ENCODE measurements around the gene SLC39A11. TPM values are rescaled to one million over a fixed set of nuclear protein-coding genes. Genes with fewer than 3 reads are reported as not detected.

The SLC39A11 gene
- total RNA-seq, 1 experiment from 2014 or later = 18.6 TPM

DNA sequence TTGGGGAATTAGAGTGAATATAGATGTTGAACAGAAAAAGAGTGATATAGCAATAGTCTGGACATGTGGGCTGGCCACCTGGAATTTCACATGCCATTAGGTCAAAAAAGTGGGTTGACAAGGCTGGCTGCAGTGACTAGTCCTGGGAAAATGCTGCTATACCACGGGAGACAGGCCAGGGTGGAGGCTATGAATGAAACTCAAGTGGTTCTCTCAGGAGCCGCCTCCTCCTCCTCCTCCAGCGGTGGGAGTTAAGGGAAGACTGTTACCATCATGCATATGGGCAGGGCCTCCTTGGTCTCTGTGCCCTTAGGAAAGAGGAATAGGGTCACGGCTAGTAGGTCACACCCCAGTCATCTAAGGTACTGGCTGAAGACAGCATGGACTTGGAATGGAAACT, 448.0 kb downstream of the SLC39A11 start:
- Histone ChIP-seq H3K4me3 (ENCODE audit: low read depth, low read length, poor library complexity, severe bottlenecking) (no peak overlapping the region), H3K27ac (ENCODE audit: low read depth, low read length, poor library complexity, severe bottlenecking) (no peak overlapping the region), H3K36me3 (ENCODE audit: insufficient read depth, low read length, poor library complexity, severe bottlenecking) (no peaks in the 10 kb centered on the region), H3K9me3 (ENCODE audit: low read depth, low read length, poor library complexity, severe bottlenecking) (no peaks in the 10 kb centered on the region), H3K4me1 (ENCODE audit: insufficient read depth, low read length, poor library complexity, severe bottlenecking) (no peaks in the 10 kb centered on the region), H3K27me3 (replicated peaks; ENCODE audit: insufficient read depth, low read depth, low read length, poor library complexity) (no peaks in the 10 kb centered on the region)
- ChIA-PET POLR2A (ENCODE audit: low non-redundant PET) (no interaction called here), CTCF (no interaction called here)
- DNase-seq (ENCODE audit: low spot score) = no peak
- BruUV-seq (replicated peaks) = no TSS peak
- no peak for TF ChIP-seq EZH2 (IDR thresholded peaks at IDR 0.05; ENCODE audit: borderline replicate concordance, low read depth, low read length, poor library complexity, severe bottlenecking)
- TF ChIP-seq, protein P1, sequence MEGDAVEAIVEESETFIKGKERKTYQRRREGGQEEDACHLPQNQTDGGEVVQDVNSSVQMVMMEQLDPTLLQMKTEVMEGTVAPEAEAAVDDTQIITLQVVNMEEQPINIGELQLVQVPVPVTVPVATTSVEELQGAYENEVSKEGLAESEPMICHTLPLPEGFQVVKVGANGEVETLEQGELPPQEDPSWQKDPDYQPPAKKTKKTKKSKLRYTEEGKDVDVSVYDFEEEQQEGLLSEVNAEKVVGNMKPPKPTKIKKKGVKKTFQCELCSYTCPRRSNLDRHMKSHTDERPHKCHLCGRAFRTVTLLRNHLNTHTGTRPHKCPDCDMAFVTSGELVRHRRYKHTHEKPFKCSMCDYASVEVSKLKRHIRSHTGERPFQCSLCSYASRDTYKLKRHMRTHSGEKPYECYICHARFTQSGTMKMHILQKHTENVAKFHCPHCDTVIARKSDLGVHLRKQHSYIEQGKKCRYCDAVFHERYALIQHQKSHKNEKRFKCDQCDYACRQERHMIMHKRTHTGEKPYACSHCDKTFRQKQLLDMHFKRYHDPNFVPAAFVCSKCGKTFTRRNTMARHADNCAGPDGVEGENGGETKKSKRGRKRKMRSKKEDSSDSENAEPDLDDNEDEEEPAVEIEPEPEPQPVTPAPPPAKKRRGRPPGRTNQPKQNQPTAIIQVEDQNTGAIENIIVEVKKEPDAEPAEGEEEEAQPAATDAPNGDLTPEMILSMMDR (conservative IDR thresholded peaks at IDR 0.05; ENCODE audit: low read depth, low read length) = no peak
- intact Hi-C loops (cut with micrococcal nuclease; ENCODE audit: unreplicated experiment) = no loop called here

DNA sequence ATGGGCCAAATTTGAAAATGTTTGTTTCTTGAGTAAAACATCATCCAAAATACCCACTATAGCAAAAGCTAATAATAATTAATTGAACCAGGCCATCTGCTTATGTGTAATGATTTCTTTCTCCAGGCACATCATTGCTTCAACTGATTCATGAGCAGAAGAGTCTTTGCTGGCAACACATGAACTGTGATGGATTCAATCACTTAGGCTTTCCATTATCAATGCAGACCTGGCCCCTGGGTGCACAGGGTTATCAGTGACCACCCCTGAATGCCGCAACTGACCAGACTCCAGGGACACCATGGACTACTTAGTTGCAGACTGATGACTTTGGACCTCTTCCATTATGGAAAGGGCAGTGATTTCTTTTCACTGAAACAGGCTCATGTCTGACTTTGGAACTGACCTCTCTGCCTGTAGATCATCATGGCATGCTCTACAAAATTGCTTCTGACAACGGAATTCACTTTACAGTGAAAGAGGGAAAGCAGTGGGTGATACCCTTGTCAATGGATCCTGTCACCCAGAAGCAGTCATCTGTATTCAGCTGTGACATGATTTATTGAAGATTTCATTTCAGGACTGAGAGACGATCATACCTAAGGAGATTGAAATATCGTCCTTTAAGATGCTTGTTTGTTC, 448.8 kb downstream of the SLC39A11 start:
- Histone ChIP-seq H3K4me1 (ENCODE audit: insufficient read depth, low read length, poor library complexity, severe bottlenecking) (no peaks in the 10 kb centered on the region), H3K27ac (ENCODE audit: low read depth, low read length, poor library complexity, severe bottlenecking) (no peak overlapping the region), H3K27me3 (replicated peaks; ENCODE audit: insufficient read depth, low read depth, low read length, poor library complexity) (no peaks in the 10 kb centered on the region), H3K36me3 (ENCODE audit: insufficient read depth, low read length, poor library complexity, severe bottlenecking) (no peaks in the 10 kb centered on the region), H3K4me3 (ENCODE audit: low read depth, low read length, poor library complexity, severe bottlenecking) (no peak overlapping the region), H3K9me3 (ENCODE audit: low read depth, low read length, poor library complexity, severe bottlenecking) (no peaks in the 10 kb centered on the region)
- BruUV-seq (replicated peaks) = no TSS peak
- intact Hi-C loops (cut with micrococcal nuclease; ENCODE audit: unreplicated experiment) = no loop called here
- DNase-seq (ENCODE audit: low spot score) = no peak
- ChIA-PET POLR2A (ENCODE audit: low non-redundant PET) (no interaction called here), CTCF (no interaction called here)
- TF ChIP-seq, protein P1 (conservative IDR thresholded peaks at IDR 0.05; ENCODE audit: low read depth, low read length) = no peak
- TF ChIP-seq EZH2 (IDR thresholded peaks at IDR 0.05; ENCODE audit: borderline replicate concordance, low read depth, low read length, poor library complexity, severe bottlenecking) = no peak

DNA sequence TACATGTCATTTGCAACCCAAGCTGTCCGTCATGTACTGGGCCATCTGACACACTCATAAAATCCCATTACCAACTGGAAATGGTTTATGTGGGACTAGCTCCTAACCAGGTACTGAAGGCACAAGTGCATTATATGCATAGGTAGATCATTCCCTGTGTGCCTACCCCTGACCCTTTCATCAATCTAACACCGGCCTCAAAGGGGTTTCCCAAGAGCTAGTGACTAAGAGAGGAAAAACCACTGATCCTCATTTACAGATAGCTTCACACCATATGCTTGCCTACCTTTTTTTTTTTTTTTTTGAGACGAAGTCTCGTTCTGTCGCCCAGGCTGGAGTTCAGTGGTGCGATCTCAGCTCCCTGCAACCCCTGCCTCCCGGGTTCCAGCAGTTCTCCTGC, 449.8 kb downstream of the SLC39A11 start:
- DNase-seq (ENCODE audit: low spot score) = no peak
- intact Hi-C loops (cut with micrococcal nuclease; ENCODE audit: unreplicated experiment) = no loop called here
- TF ChIP-seq, protein P1 (conservative IDR thresholded peaks at IDR 0.05; ENCODE audit: low read depth, low read length) = no peak
- no peak for TF ChIP-seq EZH2 (IDR thresholded peaks at IDR 0.05; ENCODE audit: borderline replicate concordance, low read depth, low read length, poor library complexity, severe bottlenecking)
- Histone ChIP-seq H3K4me3 (ENCODE audit: low read depth, low read length, poor library complexity, severe bottlenecking) (no peak overlapping the region), H3K27ac (ENCODE audit: low read depth, low read length, poor library complexity, severe bottlenecking) (no peak overlapping the region), H3K36me3 (ENCODE audit: insufficient read depth, low read length, poor library complexity, severe bottlenecking) (no peaks in the 10 kb centered on the region), H3K9me3 (ENCODE audit: low read depth, low read length, poor library complexity, severe bottlenecking) (no peaks in the 10 kb centered on the region), H3K4me1 (ENCODE audit: insufficient read depth, low read length, poor library complexity, severe bottlenecking) (no peaks in the 10 kb centered on the region), H3K27me3 (replicated peaks; ENCODE audit: insufficient read depth, low read depth, low read length, poor library complexity) (no peaks in the 10 kb centered on the region)
- POLR2A ChIA-PET (ENCODE audit: low non-redundant PET) = no interaction called here
- no TSS peak for BruUV-seq (replicated peaks)
- CTCF ChIA-PET = no interaction called here
